HCT116 (cell line): ENCODE data around the gene MAGEF1. TPM values are rescaled to one million over a fixed set of nuclear protein-coding genes. Genes with fewer than 3 reads are reported as not detected.

Experiments used
- ATAC-seq: fragments of 200-7000 bp; cut with Tn5 transposase; 2 replicates; pipeline ENCODE4 v1.9.1; 2020; ENCODE audit warnings: mild to moderate bottlenecking, moderate library complexity
- BruUV-seq: library from RNA; stranded (reverse); fragments of 400-500 nt; replicated peaks from 2 replicates; lab custom pipeline; 2021; lab: Mats Ljungman, UMichigan
- CTCF ChIA-PET: fragments of 300-600 bp; sonication (Branson Sonifier 250); formaldehyde crosslinking; loops from one replicate; lab custom pipeline; 2021; ENCODE audit warnings: antibody characterized with exemption; lab: Charles Lee
- POLR2A ChIA-PET: fragments of 300-600, 350-600 bp; sonication (Branson Sonifier 250); formaldehyde crosslinking; loops from one replicate; lab custom pipeline; 2021; ENCODE audit warnings: antibody characterized with exemption; lab: Charles Lee
- RAD21 ChIA-PET, 2 experiments: fragments of 300-600 bp; sonication (Branson Sonifier 250); formaldehyde crosslinking; loops; one replicate each; lab custom pipeline; 2023; ENCODE audit warnings: low total read pairs in 2 of 2; ENCODE audit not compliant: uncharacterized antibody in 2 of 2, unreplicated experiment in 2 of 2, low non-redundant PET in 1 of 2; lab: Charles Lee
- DNase-seq: peaks from one replicate; pipeline ENCODE4 v3.0.0-alpha.2; 2010; ENCODE audit warnings: low read depth, low spot score
- H2AFZ ChIP-seq: fragments of 200-600 bp; shearing (Covaris generic), sonication (generic); 2 replicates; pipeline ENCODE4 v1.6.1; 2017; ENCODE audit warnings: low read depth, mixed run types, mixed read lengths, antibody characterized with exemption, low read length; ENCODE audit not compliant: poor library complexity, severe bottlenecking
- H3K27ac ChIP-seq: 2 replicates; pipeline ENCODE4 v1.5.1; 2012; ENCODE audit warnings: low read depth, low read length
- H3K27me3 ChIP-seq: fragments of 200-600 bp; sonication (generic); 2 replicates; pipeline ENCODE4 v1.6.1; 2016; ENCODE audit warnings: mixed run types, low read length, mixed read lengths; ENCODE audit not compliant: insufficient read depth
- H3K36me3 ChIP-seq, 2 experiments: fragments of 200-500 bp in 1 of 2; fragments of 200-600 bp in 1 of 2; sonication (Bioruptor generic) in 1 of 2; sonication (generic) in 1 of 2; 2 replicates each; pipeline versions ENCODE4 v1.5.1 to v1.6.1; 2014 to 2016; ENCODE audit warnings: low read length in 2 of 2, inconsistent platforms in 1 of 2, mixed read lengths in 1 of 2, mixed run types in 1 of 2; ENCODE audit not compliant: insufficient read depth in 2 of 2, control insufficient read depth in 1 of 2
- H3K4me1 ChIP-seq, 2 experiments: fragments of 200-600 bp in 1 of 2; sonication (generic) in 1 of 2; 2 replicates each; pipeline versions ENCODE4 v1.5.1 to v1.6.1; 2012 to 2017; ENCODE audit warnings: low read length in 2 of 2, inconsistent platforms in 1 of 2, mild to moderate bottlenecking in 1 of 2, mixed read lengths in 1 of 2, mixed run types in 1 of 2, moderate library complexity in 1 of 2; ENCODE audit not compliant: insufficient read depth in 2 of 2, control insufficient read depth in 1 of 2
- H3K4me2 ChIP-seq: fragments of 200-600 bp; sonication (generic); 2 replicates; pipeline ENCODE4 v1.6.1; 2017; ENCODE audit warnings: mixed run types, low read length, mixed read lengths
- H3K4me3 ChIP-seq, 2 experiments: fragments of 200-600 bp in 1 of 2; sonication (generic) in 1 of 2; replicated peaks in 1 of 2; 2 replicates each; pipeline ENCODE4 v1.5.1; 2011 to 2016; ENCODE audit warnings: low read length in 2 of 2, control low read depth in 1 of 2, low read depth in 1 of 2, mild to moderate bottlenecking in 1 of 2, mixed read lengths in 1 of 2, mixed run types in 1 of 2
- H3K79me2 ChIP-seq: fragments of 200-600 bp; sonication (generic); 2 replicates; pipeline ENCODE4 v1.6.1; 2017; ENCODE audit warnings: mild to moderate bottlenecking, mixed run types, low read length, moderate library complexity, mixed read lengths; ENCODE audit not compliant: insufficient read depth
- H3K9ac ChIP-seq: fragments of 200-600 bp; sonication (generic); 2 replicates; pipeline ENCODE4 v1.6.1; 2016; ENCODE audit warnings: low read length, mixed read lengths
- H3K9me2 ChIP-seq: fragments of 200-600 bp; sonication (generic), shearing (Covaris generic); 2 replicates; pipeline ENCODE4 v1.6.1; 2017; ENCODE audit warnings: mixed run types, mild to moderate bottlenecking, moderate library complexity; ENCODE audit not compliant: insufficient read depth
- H3K9me3 ChIP-seq, 2 experiments: fragments of 200-500 bp in 1 of 2; fragments of 200-600 bp in 1 of 2; sonication (Bioruptor generic) in 1 of 2; sonication (generic) in 1 of 2; 2 replicates each; pipeline ENCODE4 v1.6.1; 2014 to 2017; ENCODE audit warnings: low read length in 2 of 2, mixed read lengths in 2 of 2, inconsistent platforms in 1 of 2, low read depth in 1 of 2, mild to moderate bottlenecking in 1 of 2, mixed run types in 1 of 2, moderate library complexity in 1 of 2; ENCODE audit not compliant: control insufficient read depth in 1 of 2, insufficient read depth in 1 of 2
- H4K20me1 ChIP-seq: fragments of 200-600 bp; sonication (generic), shearing (Covaris generic); 2 replicates; pipeline ENCODE4 v1.6.1; 2017; ENCODE audit warnings: mixed run types, mild to moderate bottlenecking, moderate library complexity; ENCODE audit not compliant: insufficient read depth
- CBX3 ChIP-seq: IDR thresholded peaks from 2 replicates; pipeline ENCODE4 v1.6.1; 2012; ENCODE audit warnings: low read depth
- CEBPB ChIP-seq: IDR thresholded peaks from 2 replicates; pipeline ENCODE4 v1.6.1; 2012; ENCODE audit warnings: low read depth
- EZH2 ChIP-seq: fragments of 200-600 bp; sonication (generic); IDR thresholded peaks from 2 replicates; pipeline ENCODE4 v1.6.1; 2017; ENCODE audit warnings: antibody characterized with exemption, mixed run types
- EZH2phosphoT487 ChIP-seq: fragments of 200-600 bp; IDR thresholded peaks from 2 replicates; pipeline ENCODE4 v1.6.1; 2018; ENCODE audit warnings: antibody characterized with exemption, borderline replicate concordance
- FOSL1 ChIP-seq: IDR thresholded peaks from 2 replicates; pipeline ENCODE4 v1.6.1; 2012; ENCODE audit warnings: low read depth
- JUND ChIP-seq: IDR thresholded peaks from 2 replicates; pipeline ENCODE4 v1.6.1; 2012
- SP1 ChIP-seq: IDR thresholded peaks from 2 replicates; pipeline ENCODE4 v1.6.1; 2012; ENCODE audit warnings: low read depth
- TCF7L2 ChIP-seq: IDR thresholded peaks from 2 replicates; pipeline ENCODE4 v1.7.0; 2011; ENCODE audit warnings: borderline replicate concordance, inconsistent platforms; ENCODE audit not compliant: insufficient read depth, insufficient read length; ENCODE audit errors: extremely low read depth
- ZFX ChIP-seq: fragments of 450-650 bp; IDR thresholded peaks from 2 replicates; pipeline ENCODE4 v1.6.1; 2017
- ZNF274 ChIP-seq: fragments of 200-500 bp; sonication (Bioruptor generic); IDR thresholded peaks from 2 replicates; pipeline ENCODE4 v1.6.1; 2014; ENCODE audit warnings: mild to moderate bottlenecking, low read depth, low read length, inconsistent platforms
- intact Hi-C: fragments of 100-400 bp; cut with micrococcal nuclease; formaldehyde crosslinking; loops from 2 replicates; pipeline ENCODE4 v1.10.0; 2022
- total RNA-seq: library from RNA; stranded (reverse); gene quantifications from one replicate; pipeline ENCODE4 v1.2.1, GENCODE V29; 2021; ENCODE audit not compliant: unreplicated experiment
- TF ChIP-seq, protein P1 (sequence below): IDR thresholded peaks from 2 replicates; pipeline ENCODE4 v1.6.1; 2012
- TF ChIP-seq, protein P2 (sequence below): IDR thresholded peaks from 2 replicates; pipeline ENCODE4 v1.6.1; 2012; ENCODE audit warnings: low read depth
- TF ChIP-seq, protein P3 (sequence below): IDR thresholded peaks from 2 replicates; pipeline ENCODE4 v1.6.1; 2012

MAGEF1 gene
- total RNA-seq, 1 experiment from 2014 or later, result 44.1 TPM

DNA sequence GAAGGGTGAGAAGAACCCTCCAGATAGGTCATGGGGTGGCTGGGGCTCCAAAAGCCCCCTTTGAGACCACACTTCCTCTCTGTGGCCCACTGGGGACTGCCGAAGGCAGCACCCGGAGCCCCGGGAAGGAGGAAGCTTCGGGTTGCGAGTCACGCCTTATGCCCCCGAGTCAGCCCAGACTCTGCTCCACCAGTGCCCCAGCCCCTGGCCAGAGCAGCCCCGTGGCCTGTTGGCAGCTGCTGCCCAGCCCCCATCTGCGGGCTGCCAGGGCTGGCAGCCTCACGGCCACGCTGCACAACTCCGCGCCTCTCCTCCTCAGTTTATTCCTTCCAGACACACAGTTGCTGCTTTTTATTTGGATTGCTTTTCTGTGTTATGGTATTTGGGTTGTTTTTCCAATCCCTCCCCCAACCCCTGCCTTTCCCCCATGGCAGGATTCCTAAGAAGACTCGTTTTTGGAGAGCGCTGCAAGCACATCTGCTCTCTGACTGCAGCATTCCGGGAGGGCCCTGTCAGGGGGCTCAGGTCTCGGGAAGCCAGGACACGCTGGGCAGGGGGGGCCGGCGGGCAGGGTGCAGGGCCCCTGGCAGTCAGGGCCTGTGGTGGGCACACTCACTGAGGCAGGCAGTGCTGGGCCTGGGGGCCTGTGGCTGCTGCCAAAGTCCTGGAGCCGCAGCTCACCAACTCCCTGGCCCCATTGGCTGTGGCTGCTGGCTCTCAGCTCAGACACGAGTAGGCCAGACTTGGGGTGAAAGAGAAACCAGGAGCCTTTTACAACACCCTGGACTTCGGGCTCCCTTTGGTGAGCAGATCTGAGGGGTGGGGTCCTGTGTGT is 20.2 kb downstream of the MAGEF1 start:
- TF ChIP-seq JUND (no peak), CEBPB (no peak), SP1 (no peak), TCF7L2 (no peak), EZH2phosphoT487 (no peak), ZFX (no peak), CBX3 (no peak), EZH2 (no peak), ZNF274 (no peak), FOSL1 (no peak)
- TF ChIP-seq, protein P1, sequence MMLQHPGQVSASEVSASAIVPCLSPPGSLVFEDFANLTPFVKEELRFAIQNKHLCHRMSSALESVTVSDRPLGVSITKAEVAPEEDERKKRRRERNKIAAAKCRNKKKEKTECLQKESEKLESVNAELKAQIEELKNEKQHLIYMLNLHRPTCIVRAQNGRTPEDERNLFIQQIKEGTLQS, result no peak
- TF ChIP-seq, protein P2, sequence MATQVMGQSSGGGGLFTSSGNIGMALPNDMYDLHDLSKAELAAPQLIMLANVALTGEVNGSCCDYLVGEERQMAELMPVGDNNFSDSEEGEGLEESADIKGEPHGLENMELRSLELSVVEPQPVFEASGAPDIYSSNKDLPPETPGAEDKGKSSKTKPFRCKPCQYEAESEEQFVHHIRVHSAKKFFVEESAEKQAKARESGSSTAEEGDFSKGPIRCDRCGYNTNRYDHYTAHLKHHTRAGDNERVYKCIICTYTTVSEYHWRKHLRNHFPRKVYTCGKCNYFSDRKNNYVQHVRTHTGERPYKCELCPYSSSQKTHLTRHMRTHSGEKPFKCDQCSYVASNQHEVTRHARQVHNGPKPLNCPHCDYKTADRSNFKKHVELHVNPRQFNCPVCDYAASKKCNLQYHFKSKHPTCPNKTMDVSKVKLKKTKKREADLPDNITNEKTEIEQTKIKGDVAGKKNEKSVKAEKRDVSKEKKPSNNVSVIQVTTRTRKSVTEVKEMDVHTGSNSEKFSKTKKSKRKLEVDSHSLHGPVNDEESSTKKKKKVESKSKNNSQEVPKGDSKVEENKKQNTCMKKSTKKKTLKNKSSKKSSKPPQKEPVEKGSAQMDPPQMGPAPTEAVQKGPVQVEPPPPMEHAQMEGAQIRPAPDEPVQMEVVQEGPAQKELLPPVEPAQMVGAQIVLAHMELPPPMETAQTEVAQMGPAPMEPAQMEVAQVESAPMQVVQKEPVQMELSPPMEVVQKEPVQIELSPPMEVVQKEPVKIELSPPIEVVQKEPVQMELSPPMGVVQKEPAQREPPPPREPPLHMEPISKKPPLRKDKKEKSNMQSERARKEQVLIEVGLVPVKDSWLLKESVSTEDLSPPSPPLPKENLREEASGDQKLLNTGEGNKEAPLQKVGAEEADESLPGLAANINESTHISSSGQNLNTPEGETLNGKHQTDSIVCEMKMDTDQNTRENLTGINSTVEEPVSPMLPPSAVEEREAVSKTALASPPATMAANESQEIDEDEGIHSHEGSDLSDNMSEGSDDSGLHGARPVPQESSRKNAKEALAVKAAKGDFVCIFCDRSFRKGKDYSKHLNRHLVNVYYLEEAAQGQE, result no peak
- TF ChIP-seq, protein P3, sequence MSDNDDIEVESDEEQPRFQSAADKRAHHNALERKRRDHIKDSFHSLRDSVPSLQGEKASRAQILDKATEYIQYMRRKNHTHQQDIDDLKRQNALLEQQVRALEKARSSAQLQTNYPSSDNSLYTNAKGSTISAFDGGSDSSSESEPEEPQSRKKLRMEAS, result no peak
- no TSS peak for BruUV-seq
- no peak overlapping the region for H3K4me3 ChIP-seq
- H3K4me2 ChIP-seq, result no peak overlapping the region
- H2AFZ ChIP-seq, result no peak overlapping the region
- no peaks in the 10 kb centered on the region for H3K36me3 ChIP-seq
- DNase-seq (no peak), ATAC-seq (no peak)
- ChIA-PET RAD21 (interaction anchor here in 1 of 2 experiments (0.7 kb wide), 1 partner anchor 60 kb away, joined by 4 read pairs; no protein-coding TSS in a partner anchor), POLR2A (no interaction called here), CTCF (no interaction called here)
- no peak overlapping the region for H3K27ac ChIP-seq
- H3K79me2 ChIP-seq, result no peaks in the 10 kb centered on the region
- H3K9me2 ChIP-seq, result no peaks in the 10 kb centered on the region
- intact Hi-C loops, result no loop called here
- no peaks in the 10 kb centered on the region for H4K20me1 ChIP-seq
- no peaks in the 10 kb centered on the region for H3K9me3 ChIP-seq
- peaks cover 0 to 12% of the 10 kb centered on the region in 2 experiments; a peak in 1 of 4 replicates for H3K4me1 ChIP-seq
- 0 out of 2 replicates have a peak, but pooled peaks cover 3% of the 10 kb centered on the region for H3K27me3 ChIP-seq
- H3K9ac ChIP-seq, result no peak overlapping the region
